GM18505 (cell line): Measurements from ENCODE around the gene KANSL1.
"Not testable (repeated sequence)": the region's sequence is repeated elsewhere in the genome, so short reads cannot be mapped to it uniquely, and the experiment has no call there.

Experiments used
- ATAC-seq: cut with Tn5 transposase; IDR thresholded peaks from one replicate; pipeline ENCODE4 v1.9.1; 2021; ENCODE audit not compliant: unreplicated experiment
- POLR2A ChIP-seq: IDR thresholded peaks from 4 replicates; pipeline ENCODE4 v1.6.1; 2011; ENCODE audit warnings: borderline replicate concordance; ENCODE audit not compliant: insufficient read depth, insufficient read length; ENCODE audit errors: extremely low read depth

Gene KANSL1

DNA sequence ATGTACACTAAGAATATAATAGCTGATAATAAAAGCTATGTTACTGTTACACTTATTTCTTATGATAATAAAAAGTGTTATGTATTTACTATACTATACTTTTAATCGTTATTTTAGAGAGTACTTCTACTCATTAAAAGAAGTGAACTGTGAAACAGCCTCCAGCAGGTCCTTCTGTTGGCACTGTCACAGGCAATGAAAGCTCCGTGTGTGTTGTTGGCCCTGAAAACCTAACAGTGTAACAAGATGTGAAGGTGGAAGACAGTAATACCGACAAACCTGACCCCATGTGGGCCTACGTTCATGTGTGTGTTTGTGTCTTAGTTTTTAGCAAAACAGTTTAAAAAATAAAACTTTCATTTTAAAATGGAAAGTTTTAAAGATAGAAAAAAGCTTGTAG is 102.4 kb downstream of the KANSL1 start:
- ATAC-seq, result no peak
- TF ChIP-seq POLR2A, result no peak

DNA sequence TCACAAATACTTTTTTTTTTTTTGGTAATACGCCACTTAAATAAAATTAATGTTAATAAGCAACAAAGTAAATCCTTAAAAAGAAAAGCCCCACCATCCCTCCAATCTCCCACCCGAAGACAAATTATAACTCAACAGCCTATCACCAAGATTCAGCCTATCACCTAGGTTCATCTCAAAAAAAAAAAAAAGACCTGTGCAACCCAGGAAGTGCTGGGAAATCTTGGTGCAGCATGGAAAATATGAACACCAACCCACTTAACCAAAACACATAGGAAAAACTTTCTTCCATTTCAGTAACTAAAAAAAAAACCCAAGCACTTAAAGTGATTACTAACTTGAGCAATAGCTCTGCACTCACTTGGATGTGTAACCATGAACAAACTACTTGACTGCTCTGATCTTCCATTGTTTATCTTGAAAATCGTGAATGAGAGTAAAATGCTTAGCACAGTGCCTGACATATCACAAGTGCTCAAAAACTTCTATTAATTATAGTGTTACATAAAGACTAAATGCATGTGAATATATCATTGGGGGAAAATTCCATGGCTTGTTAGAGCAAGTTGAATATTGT is 103.8 kb downstream of the KANSL1 start:
- TF ChIP-seq POLR2A, result no peak
- no peak for ATAC-seq

DNA sequence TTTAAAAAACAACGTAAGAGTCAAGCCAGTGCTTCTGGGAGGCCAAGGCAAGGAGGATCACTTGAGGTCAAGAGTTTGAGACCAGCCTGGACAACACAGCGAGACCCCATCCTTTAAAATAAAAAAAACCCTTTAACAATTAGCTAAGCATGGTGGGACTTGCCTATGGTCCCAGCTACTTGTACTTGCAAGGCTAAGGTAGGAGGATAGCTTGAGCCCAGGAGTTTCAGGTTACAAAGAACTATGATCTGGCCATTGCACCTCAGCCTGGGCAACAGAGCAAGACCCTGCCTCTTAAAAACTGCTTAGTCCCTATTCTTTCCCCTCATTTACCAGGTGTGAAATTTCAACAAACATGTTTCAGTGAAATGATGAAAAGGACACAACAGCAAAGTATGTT is 104.6 kb downstream of the KANSL1 start:
- no peak for ATAC-seq
- no peak for TF ChIP-seq POLR2A

DNA sequence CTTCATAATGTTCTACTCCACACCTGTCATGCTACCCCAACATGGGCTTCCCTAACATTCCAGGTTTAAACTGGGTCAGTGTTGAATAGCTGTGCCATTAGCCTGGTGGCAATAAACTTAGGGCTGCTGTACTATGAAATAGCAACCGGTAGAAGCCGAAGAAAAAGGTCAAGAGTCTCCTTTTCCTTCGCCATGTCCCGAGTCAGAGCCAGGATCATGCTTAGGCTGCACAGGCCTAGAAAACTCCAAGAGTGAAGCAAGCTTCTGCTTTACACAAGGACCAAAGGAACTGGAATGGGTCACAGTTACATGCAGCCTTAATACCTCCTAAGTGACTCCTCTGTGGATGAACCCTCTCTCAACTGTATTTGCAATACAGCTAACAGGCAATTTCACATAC is 105.4 kb downstream of the KANSL1 start:
- ATAC-seq, result not testable (repeated sequence)

DNA sequence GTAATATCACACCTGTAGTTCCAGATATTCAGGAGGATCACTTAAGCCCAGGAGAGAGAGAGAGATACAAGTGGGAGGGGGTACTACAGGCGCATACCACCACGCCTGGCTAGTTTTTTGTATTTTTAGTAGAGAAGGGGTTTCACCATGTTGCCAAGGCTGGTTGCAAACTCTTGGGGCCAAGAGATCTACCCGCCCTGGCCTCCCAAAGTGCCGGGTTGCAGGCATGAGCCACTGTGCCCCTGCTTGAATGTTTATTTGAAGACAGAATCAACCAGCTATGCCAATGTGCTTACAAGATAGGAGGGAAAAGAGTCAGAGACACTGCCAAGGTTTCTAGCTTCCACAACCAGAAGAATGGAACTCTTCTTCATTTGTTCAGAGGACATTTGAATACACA is 106.4 kb downstream of the KANSL1 start:
- no peak for ATAC-seq
- no peak for TF ChIP-seq POLR2A

DNA sequence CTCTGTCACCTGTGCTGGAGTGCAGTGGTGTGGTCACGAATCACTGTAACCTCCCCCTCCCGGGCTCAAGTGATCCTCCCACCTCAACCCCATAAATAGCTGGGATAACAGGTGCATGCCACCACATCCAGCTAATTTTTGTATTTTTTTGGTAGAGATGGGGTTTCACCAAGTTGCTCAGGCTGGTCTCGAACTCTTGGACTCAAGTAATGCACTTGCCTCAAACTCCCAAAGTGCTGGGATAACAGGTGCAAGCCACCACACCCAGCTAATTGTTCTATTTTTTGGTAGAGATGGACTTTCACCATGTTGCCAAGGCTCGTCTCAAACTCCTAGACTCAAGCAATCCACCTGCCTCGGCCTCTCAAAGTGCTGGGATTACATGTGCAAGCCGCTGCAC is 107.7 kb downstream of the KANSL1 start:
- TF ChIP-seq POLR2A, result no peak
- no peak for ATAC-seq

DNA sequence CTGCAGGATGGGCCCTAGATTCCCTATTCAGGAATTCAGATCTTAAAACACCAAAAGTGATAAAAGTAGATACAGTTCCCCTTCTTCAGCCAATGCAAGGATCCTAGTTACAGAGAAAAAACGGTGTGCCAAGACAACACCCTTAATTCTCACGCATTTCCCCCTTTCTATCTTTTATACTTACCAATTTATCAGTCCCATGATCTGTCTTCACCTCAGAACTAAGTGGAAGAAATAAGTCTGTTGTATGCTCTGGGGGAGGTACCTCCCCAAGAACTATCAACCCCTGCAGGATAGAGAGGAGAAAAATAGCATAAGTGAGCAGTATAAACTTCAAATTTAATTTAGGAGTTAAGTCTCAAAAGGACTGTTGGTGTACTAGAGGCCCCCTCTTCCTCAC is 111.0 kb downstream of the KANSL1 start:
- no peak for ATAC-seq
- no peak for TF ChIP-seq POLR2A

DNA sequence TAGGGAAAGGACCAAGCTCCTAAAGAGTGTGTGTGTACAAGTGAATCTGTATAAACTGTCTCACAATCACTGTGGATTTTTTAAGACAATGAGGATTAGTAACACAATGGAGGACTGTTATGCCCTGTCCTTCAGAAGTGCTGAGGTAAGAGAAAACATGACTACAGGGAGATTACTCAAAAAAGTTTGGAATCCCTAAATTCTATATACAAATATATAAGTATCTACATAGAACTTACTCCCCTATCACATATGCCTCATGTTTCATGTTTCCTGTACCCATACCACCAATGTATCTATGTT is 112.3 kb downstream of the KANSL1 start:
- TF ChIP-seq POLR2A, result no peak
- ATAC-seq, result no peak

DNA sequence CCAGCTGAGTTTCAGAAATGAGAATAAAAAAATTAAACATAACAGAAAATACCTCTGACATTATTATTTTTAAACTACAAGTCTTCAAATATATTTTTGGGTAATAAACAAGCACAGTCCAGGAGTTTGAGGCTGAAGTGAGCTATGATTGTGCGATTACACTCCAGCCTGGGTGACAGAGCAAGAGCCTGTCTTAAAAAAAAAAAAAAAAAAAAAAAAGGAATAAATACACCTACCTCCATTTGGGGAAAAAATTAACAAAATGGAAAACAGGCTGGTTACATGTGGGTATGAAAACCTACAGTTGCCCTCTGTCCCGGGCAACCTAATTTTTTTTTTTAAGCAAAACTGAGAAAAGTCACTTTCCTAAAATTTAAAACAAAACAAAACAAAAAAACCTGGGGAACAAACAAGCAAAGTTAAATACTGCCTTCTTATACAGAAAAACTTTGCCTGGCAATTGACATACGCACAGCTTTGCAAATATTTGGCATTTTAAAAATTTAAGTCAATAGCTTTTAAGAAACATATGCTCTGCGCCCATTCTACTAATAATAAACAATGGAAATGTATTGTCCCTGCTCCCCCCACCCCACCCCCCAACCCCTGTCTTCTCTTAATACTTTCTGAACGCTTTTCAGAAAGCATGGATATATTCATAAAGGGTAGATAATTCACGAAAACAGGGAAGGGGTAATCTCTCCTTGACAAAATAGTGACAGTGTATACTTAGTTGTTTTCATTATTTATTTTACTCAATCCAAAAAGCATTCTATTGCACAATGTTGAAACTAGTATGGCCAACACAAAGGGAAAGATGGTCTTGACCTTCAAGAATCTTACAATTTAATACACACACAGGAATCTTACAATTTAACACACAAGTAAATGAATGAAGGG is 112.9 kb downstream of the KANSL1 start:
- TF ChIP-seq POLR2A, result no peak
- no peak for ATAC-seq

DNA sequence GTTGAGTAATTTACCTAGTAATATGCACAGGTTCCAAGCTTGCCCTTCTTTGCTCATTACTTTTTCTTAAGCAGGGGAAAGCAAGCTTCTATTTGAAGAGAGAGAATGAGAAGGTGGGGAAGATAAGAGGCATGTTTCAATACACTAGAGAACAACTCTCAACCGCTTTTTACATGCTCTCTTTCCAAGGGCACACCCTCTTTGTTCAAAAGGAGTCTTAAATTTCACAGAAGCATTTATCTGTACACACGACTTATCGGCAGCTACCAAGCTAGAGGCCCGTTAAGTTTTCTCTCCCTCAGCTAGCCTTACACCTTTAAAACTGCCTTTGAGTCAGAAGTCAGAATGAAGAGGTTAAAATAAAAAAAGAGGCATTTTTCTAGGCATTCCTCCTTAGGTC is 114.6 kb downstream of the KANSL1 start:
- TF ChIP-seq POLR2A, result no peak
- no peak for ATAC-seq

DNA sequence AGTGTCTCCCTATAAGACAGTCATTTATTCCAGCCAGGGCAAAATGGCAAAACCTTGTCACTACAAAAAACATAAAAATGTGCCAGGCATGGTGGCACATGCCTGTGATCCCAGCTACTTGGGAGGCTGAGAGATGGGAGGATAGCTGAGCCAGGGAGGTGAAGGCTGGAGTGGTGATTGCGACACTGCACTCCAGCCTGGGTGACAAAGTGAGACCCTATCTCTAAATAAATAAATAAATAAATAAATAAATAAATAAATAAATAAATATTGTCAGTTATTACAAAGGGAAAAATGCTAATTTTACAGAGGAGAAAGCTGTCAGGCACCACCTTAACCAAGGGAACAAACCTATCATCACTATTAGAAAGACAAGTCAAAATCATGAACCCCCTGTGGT is 118.7 kb downstream of the KANSL1 start:
- no peak for TF ChIP-seq POLR2A
- no peak for ATAC-seq

DNA sequence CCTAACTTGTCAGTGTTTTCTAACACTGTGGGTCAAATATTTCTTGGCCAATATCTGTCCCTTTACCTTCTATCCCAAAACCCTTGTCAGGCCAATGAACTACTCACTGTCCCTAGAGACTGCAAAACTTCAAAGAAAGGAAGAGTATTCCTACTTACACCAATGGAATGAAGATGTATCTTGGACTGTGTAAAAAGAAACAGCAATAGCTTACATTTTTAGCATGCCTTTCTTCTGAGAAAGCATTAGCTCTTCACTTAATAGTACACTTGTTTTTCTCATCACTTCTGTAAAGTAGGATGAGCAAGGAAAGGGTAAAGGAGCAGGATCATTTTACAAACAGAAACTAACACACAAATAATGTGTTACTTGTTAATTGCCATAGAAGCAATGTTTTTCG is 120.2 kb downstream of the KANSL1 start:
- no peak for ATAC-seq
- no peak for TF ChIP-seq POLR2A

DNA sequence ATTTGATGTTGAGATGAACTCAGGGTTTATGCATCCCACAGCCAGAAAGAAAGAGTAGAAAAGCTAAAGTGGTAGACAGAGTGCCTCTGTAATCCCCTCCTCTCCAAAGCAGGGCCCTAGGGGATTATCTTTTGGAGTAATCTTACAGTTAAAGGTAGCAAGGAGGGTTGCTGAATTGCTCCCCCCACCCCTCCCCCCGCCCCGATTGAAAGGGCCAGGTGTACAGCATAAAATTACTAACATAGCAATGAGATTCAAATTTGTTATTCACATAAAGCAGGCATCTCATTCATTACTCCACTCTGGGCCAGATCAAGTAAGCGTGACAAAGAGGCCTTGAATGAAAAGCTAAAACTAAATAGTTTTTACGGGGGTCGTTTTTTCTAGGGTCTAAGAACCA is 121.4 kb downstream of the KANSL1 start:
- TF ChIP-seq POLR2A, result no peak
- ATAC-seq, result no peak

DNA sequence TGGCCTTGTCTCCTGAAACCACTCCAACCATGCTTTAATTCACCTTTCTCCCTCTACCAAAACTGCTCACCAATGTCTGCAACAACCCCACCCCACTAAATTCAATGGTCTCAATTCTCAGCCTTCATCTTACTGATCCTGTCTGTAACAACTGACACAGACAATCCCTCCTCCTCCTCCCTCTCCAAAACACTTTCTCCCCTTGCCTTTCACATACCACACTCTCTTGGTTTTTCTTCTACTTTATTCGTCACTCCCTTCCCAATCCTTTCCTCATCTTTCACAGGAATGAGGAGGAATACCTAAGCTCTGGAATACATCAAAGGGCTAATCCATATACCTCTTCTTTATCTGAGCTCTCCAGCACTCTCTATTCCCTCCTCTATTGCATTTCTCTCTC is 128.8 kb downstream of the KANSL1 start:
- TF ChIP-seq POLR2A, result no peak
- no peak for ATAC-seq
